GM19468 (cell line): ENCODE data around the gene EFTUD2.

Source experiments
- ATAC-seq: cut with Tn5 transposase; IDR thresholded peaks from one replicate; pipeline ENCODE4 v1.9.1; 2021; ENCODE audit warnings: mild to moderate bottlenecking, moderate library complexity, moderate number of reproducible peaks; ENCODE audit not compliant: unreplicated experiment; ENCODE audit errors: extremely low read depth

EFTUD2 gene

DNA sequence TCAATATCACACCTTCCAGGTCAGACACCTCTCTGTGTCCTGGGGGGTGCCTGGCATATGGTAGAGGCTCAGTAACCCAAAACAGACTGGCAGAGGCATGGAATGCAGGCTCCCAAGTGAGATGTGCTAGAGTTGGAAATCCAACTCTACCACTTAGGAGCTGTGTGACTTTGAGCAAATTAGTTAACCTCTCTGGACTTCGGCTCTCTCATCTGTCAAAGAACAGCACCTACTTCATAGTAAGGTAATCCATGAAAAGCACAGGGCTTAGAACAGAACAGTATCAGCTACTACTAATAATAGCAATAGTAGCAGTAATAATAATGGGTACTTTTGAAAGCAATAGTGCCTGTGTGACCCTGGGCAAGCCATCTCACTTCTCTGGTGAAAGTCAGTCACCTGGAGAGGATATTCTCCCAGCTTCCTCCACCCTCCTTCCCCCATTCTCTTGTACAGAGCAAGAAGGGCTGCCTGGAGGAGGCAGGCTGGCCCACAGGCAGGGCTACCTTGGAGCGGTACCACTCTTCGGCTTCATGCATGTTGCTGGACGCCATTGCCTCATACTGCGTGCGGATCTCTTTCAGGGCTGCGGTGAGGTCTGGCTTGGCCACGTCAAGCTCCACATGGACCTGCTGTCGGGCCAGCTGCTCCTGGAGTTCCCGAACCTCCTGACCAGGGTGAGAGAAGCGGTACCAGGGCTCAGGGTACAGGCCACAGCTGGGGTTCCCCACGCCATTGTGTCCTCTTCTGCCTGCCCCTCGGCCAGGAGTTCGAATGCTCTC lies 13.7 kb upstream of the EFTUD2 start:
- ATAC-seq: no peak

DNA sequence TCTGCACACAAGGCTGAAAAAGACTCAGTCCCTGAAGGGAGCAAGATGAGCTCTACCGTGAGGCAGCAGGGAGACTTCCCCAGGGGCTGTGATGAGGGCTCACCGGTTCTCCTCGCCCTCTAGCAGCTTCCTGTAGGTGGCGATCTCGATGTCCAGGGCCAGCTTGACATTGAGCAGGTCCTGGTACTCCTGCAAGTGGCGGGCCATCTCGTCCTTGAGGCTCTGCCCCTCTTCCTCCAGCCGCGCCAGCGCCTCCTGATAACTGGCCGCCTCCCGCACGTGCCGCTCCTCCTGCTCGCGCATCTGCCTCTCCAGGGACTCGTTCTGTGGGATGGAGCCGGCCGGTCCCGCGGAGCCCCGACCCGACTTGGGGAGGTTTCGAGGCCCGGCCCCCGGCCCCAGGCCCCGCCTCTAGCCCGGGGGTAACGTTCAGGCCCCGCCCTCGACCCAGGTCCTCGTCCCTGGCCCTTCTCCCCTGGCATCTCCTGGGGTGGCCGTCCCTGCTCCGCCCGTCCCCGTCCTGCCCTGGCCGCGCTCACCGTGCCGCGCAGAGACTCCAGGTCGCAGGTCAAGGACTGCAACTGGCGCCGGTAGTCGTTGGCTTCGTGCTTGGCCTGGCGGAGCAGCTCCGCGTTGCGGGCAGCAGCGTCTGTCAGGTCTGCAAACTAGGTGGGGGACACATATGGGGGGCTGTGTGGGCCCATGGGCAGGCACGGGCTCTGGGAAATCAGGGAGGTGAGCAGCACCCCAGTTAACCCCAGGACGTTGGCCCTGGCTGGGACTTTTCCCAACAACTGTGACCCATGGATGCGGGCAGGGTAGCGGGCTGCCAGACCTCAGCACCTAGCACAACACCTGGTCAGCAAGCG lies 12.1 kb upstream of the EFTUD2 start:
- ATAC-seq: no peak

DNA sequence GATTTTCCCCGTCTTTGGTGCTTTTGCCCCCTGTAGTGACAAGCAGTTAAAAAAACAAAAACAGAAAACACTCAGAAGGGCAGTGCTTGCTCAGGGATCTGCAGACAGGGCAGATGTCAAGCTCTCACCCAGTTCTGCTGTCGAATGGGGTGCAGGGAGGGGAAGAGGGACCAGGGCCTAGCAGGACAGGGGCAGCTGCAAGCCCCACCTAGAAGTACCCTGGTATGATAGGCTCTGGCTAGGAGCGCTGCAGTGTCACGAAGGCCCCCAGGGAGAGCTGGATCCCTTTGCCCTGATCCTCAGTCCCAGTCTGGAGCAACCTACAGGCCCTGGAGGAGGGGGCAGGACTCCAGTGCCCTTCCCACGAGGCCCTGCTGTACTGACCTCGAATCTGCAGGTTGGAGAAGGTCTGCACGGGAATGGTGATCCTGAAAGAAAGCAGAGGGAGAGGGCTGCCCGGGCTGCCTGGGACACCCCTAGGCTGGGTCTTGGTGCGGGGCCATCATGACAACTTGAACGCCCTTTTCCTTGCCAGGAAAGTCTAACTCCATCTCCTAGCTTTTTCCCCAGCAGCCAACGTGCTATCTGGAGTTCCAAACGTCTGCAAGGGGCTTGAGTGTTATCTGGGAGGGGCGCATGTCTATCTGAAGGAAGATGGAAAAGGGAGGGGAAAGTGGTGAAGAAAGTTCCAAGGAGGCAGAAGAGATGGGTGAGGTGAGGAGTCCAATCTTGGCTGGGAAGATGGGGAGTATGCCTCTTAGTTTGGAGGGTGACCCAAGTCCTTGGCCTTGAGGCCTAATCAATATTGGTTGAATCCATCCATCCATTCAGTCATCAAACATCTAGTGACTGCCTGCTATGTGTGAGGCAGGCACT lies 11.2 kb upstream of the EFTUD2 start:
- no peak for ATAC-seq

DNA sequence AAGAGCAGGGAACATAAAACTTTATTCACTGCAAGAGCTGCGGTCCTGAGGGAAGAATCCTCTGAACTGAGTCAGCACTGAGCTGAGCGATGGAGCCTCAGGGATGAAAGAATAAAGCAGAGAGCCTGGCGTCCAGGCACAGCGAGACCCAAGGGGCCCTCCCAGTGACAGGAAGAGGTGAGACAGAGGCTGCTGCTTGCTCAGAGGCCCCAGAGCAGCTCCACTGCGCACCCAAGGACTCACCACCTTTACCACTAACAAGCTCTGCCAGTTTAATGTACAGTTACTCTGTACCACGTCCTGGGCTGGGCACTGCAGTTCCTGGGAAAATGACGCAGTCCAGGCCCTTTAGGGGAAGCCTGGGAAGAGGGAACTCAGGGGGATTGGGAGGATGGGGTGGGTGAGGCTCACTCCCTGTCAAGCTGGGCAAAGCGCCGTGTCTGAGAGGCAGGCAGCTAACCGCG lies 10.5 kb upstream of the EFTUD2 start:
- no peak for ATAC-seq

DNA sequence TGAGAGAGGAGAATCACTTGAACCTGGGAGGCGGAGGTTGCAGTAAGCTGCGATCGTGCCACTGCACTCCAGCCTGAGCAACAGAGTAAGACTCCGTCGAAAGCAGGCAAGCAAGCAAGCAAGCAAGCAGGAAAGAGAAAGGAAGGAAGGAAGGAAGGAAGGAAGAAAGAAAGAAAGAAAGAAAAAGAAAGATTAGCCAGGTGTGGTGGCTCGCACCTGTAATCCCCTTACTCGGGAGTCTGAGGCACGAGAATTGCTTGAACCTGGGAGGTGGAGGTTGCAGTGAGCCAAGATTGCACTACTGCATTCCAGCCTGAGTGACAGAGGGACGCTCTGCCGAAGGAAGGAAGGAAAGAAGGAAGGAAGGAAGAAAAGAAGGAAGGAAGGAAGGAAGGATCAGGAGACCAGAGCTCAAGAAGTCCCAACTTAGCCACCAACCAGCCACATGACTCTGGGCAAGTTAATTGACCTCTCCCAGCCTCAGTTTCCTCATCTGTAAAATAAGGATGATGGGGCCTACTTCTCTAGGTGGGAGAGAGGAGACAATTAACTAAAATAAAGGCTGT lies 9.6 kb upstream of the EFTUD2 start:
- ATAC-seq: no peak

DNA sequence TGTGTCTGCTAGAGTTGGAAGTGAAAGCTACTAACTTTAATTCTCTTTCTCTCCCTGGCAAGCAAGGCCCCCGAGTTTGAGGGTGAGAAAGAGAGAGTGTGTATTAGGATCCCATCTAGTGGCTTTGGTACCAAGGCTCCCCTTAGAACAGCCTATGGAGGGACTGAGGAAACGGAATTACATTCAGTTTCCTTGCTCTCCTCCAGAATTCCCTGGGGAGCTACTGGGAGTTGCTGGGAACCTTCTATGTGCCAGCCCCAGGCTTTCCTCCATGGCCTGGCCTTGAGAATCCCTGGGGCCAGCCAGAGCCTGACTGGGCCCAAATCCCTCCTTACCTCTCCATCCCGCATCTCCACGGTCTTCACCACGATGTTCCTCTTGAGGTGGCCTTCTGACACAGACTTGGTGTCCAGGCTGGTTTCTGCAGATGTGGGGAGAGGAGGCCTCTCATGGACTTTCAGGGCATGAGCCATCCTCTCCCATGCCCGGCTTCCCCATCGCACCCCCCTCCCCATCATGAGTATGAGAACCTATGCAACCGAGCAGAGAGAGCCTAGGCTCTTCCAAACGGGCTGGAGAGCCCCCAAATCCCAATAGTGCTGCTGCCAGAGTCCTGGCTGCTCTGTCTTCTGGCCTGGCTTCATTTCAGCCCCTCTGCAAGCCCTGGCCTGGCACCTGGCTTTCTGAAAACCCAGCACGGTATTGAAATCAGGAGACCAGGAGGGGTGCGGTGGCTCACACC lies 8.7 kb upstream of the EFTUD2 start:
- ATAC-seq: no peak

DNA sequence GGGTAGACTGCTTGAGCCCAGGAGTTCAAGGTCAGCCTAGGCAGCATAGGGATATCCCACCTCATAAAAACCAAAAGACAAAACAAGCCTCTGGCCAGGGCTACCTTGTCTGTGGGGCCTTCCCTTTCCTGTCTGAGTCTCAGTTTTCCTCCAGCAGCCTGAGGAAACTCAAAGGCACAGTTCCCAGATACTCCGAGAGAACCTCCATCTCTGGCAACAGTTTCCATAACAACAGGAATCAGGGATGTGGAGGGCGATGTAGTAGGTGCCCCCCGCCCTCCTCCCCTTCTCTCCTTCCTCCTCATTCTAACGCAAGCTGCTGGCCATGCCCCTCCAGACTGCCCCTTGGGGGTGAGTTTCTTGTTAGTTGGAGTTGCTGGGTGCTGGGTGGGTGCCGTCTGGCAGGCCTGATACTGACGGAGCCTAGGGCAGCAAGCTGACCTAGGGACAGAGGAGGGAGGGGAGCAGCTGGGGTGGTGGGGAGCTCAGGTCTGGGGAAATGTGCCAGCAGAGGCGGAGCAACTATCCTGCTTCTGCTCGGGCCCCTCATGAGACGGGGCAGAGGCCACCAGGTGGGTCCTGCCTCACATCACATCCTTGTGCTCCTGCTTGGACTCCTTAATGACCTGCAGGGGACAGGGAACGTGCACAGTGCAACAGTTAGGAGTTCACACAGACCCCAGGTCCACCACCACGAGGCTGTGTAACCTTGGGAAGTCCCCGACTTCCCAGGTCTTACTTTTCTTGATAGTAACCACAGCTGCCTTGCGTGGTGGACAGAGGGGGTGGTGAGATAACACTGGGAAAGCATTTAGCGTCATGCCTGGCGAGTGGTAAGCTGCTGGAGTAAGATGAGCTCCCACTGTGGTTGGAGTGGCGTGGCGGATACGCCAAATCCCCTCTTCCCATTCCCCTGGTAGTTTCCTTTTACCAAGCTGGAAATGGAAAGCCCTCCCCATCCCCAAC lies 7.8 kb upstream of the EFTUD2 start:
- no peak for ATAC-seq

DNA sequence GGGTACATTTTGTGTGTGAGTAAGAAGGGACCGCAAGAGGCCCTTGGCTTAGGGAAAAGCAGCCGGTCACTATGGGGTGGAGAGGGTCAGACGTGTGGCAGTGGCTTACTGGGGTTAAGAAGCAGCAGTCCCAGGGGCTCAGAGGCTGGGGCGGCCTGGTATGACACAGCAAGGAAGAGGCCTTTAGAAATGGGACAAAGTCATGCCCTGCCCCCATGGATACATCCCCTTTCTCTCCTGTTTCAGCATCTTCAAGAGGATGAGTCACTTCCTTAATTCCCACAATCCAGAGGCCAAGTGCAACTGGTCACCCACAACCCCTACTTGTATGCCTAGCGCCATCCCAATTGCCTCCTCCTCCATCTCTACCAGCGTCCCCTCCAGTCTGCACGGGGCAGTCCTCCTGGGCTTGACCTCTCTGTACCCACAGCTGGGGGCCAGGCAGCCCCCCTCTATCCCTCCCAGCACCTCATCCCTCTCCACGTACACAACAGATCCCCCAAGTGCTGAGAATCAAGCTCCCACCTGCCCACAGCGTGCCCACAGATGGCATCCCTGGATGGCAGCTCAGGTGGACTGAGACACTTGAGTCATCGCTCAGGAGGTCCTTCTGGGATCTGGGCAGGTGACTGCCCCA lies 6.9 kb upstream of the EFTUD2 start:
- no peak for ATAC-seq

DNA sequence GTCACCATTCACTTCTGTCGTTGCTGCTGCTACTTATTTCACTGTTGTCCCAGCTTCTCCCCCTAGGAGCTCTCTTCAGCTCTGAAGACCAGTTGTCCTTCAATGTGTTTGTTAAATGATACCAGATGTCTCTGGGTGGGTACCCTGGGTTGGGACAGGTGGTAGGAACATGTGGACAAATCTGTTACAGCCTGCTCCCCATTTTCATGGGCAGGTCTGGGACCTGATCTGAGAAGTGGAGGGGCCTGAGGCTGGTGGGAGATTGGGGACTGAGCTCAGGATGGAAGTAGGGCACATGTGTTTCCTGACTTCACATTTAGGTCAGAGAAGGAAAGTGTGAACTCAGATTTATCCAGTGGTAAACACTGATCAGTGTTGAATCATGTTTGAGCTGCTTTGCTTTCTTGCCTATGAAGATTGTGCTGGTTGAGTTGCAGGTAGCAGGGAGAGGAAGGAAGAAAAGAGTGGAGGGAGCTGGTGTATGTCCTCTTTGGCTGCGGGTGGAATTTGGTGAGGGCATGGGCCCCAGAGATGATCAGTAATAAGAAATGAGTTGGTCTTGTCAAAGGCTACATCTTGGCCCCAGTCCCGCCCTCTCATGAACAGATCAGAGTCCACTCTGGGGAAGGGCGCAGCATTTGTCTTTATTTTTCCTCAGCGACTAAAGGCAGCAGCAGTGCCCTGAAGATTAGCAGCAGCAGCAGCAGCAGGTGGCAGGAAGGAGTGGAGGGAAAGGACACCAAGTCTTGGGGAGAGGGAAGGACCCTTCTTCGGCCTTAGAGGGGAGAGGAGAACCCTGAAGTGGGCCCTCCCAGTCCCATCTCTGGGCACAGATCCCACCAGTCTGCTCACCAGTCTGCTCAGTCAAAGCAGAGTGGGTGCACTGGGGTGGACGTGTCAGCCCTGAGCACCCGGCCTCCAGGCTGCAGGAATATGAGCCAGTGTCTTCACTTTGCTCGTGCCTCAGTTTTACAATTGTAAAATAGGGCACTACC lies 6.1 kb upstream of the EFTUD2 start:
- no peak for ATAC-seq

DNA sequence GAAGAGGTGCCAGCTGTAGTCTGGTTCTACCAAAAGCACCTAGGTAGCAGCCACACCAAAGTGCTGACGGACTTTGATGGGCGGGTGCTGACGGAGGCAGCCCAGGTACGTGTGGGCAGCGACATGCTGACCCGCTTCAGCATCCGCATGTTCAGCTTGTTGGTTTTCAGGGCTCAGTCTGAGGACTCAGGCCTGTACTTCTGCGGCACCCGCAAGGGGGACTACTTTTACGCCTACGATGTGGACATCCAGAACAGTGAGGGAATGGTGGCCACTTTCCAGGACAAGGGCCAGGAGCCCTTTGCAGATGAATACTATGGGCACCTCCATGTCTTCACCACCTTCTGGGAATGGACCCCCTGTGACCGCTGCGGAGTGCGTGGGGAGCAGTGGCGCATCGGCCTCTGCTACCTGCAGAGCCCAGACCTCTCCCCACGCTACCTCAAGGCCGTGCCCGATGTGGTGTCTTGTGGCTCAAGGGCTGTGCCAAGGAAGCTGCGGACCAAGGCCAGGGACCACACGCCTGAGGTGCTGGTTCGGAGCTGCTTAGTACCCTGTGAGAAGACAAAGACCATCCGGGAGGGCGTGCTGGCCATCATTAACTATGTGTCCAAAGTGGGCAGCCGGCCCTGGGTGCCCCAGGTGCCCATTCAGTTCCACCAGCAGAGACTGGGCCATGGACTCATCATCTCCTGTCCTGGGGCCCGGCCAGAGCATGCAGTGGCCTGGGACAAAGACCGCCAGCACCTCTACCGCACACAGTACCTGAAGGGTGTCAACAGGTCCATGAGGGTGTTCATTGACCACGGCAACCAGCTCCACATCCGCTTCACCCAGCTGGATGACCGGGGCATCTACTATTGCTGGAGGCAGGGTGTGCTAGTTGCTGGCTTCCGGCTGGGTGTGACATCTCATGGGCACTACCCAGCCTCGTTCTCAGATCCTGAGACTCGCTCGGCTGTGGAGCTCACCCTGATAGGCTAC lies 5.0 kb upstream of the EFTUD2 start:
- no peak for ATAC-seq

DNA sequence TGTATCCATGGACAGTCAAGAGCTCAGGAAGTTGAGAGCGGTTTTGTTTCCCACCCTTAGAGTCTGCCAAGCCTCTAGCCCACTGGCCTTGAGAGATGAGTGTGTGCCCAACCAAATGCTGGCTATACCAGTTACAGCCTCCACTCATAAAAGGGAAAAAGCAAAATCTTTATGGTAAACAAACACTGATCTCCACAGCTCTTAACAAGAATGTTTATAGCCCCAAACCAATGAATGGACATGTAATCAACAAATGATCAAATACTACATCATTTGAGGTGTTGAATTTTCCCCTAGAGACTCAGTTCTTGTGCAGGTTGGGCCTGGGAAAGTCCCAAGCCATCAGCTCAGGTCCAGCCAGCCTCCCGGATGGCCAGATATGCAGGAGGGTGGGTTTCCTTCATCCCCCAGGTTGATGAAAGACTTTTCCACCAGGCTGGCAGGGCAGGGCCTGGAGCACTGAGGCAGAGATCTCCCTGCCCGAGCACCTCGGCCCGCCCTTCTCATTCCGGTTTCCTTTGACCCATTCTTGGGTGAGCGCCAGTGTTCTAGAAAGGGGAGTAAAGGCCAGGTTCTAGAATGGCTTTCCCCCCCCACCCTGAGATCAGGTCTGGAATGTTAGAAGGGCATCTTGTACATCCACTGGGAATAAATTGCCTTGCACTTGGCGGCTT lies 3.9 kb upstream of the EFTUD2 start:
- no peak for ATAC-seq

DNA sequence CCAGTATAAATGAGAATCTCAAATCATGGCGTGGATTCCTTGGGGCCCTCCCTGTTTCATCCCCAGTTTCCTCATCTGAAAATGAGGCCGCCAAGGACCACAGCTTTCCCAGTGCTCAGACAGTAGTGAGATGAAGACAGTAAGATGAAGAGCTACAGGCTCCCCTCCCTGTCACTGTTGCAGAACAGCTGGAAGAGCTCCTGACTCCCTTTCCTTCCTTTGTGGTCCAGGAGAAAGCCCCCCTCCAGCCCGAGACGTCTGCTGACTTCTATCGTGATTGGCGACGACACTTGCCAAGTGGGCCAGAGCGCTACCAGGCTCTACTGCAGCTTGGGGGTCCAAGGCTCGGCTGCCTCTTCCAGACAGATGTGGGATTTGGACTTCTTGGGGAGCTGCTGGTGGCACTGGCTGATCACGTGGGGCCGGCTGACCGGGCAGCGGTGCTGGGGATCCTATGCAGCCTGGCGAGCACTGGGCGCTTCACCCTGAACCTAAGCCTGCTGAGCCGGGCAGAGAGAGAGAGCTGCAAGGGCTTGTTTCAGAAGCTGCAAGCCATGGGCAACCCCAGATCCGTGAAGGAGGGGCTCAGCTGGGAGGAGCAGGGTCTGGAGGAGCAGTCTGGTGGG lies 3.0 kb upstream of the EFTUD2 start:
- no peak for ATAC-seq

DNA sequence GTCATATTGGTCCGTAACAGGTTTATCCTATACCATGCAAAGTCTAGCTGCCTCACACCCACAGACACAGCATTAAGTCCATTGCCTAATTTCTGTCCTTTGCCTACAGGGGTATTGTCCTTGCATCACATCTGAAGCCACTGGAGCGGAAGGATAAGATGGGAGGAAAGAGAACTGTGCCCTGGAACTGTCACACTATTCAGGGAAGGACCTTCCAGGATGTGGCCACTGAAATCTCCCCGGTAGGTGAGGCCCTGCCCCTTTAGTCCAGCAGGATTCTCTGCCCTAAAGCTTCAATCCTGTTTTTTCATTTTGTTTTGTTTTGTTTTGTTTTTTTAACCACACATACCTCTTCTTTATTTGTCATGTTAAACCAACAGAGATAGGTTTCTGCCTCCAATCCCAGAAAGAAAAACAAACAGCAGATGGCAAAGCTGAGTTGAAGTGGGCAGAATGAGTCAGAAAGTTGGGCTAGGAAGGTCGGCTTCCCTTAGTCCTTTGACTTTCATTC lies 2.2 kb upstream of the EFTUD2 start:
- ATAC-seq: no peak

DNA sequence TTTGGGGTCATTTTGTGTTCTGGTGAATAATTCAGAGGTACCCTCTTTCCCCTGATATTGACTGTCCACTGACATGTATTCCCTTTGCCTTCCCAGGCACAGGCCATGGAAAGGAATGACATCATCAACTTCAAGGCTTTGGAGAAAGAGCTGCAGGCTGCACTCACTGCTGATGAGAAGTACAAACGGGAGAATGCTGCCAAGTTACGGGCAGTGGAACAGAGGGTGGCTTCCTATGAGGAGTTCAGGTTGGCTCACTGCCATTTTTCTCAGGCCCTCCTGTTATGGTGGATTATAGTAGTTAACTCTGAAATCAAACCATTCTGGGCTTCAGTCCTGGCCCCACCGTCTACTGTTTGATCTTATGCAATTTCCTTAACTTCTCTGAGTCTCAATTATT lies 1.6 kb upstream of the EFTUD2 start:
- ATAC-seq: no peak

DNA sequence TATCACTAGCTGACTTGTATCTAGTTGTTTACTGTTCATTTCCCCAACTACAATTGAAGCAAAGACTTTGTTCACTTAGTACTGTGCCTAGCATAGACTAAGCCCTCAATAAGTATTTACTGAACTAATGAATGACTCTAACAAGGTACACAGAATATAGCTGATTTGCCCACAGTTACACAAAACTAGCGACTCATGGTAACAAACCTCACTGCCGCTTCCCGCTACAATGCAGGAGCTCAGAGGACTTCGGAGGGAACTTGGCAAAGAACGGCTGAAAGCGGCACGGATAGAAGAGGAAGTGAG lies 524 bp downstream of the EFTUD2 start:
- no peak for ATAC-seq
